ENCODE results near the gene TIGD4. TPM values are rescaled to one million over a fixed set of nuclear protein-coding genes. Genes with fewer than 3 reads are reported as not detected.

The TIGD4 gene
- total and polyA plus RNA-seq, 2 donors (not counting 1 experiment from before 2014, with no cell fraction given) = 0.04 to 0.59 TPM

DNA sequence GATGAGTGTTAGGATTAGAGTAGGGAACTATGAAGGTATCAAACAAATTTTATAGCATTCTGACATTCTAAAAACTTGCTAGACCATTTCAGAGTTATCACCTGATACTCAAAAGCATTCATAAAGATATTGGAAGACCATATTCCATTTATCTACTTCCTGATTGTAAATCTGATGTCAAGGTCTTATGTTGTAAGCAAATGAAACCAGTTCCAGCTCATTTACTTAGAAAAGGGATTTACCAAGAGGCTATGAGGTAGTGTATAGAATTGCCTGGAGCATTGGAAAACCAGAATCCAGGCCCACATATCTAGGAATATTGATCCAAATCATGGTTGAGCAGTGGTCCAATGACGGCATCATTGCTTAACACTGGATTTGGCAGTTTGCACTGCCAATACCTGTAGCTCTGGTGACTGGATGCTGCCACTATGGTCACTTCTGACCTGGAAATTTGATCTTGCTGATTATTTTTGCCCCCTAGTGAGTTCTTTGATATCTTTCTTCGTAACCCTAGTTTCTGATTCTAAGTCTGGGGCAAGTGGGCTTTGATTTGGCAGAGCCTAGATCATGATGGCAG lies 25.6 kb upstream of the TIGD4 start:
- no peaks in the 10 kb centered on the region for H3K27me3 ChIP-seq (replicated peaks in 1 of 4; ENCODE audit: control extremely low read depth in 1 of 4, control insufficient read depth in 3 of 4, insufficient read depth in 4 of 4, low read length in 3 of 4)
- peaks cover 37% of the 10 kb centered on the region for H3K4me1 Mint-ChIP-seq
- 100% methylated on average over 2 of the region's 2 CpGs for WGBS (ENCODE audit: insufficient coverage)
- no peak overlapping the region for H3K4me3 Mint-ChIP-seq
- H3K9me3 Mint-ChIP-seq (ENCODE audit: insufficient read depth) = no peaks in the 10 kb centered on the region
- no peaks in the 10 kb centered on the region for H3K27me3 Mint-ChIP-seq
- peaks cover 32% of the 10 kb centered on the region for H3K79me2 ChIP-seq (ENCODE audit: control insufficient read depth, insufficient read depth, low read length)
- no peaks in the 10 kb centered on the region for H3K9me3 ChIP-seq (ENCODE audit: control extremely low read depth in 1 of 3, control insufficient read depth in 2 of 3, insufficient read depth in 1 of 3, low read length in 2 of 3)
- no peak overlapping the region for H3K9ac ChIP-seq (ENCODE audit: low read length)
- H4K20me1 ChIP-seq (ENCODE audit: control insufficient read depth, insufficient read depth, low read length, poor library complexity, severe bottlenecking) = peaks cover 11% of the 10 kb centered on the region
- peaks cover 3 to 19% of the 10 kb centered on the region in 2 donors for H3K4me1 ChIP-seq (ENCODE audit: control insufficient read depth in 2 of 2, insufficient read depth in 2 of 2, low read length in 2 of 2)
- intact Hi-C loops (cut with micrococcal nuclease) = no loop called here
- no peak overlapping the region for H3K27ac Mint-ChIP-seq
- ChIA-PET CTCF (no interaction called here), POLR2A (no interaction called here)
- DNase-seq (no peak), ATAC-seq (ENCODE audit: low read depth) (no peak)
- H3K27ac ChIP-seq (ENCODE audit: low read length in 2 of 2) = peak overlapping the region in 1 of 2 donors; percentile 23
- H3K4me3 ChIP-seq (ENCODE audit: control extremely low read depth in 1 of 5, extremely low read depth in 1 of 5, insufficient read depth in 1 of 5, low read depth in 2 of 5, low read length in 4 of 5) = no peak overlapping the region
- H2AFZ ChIP-seq (ENCODE audit: insufficient read depth, low read depth, low read length, poor library complexity, severe bottlenecking) = no peak overlapping the region
- TF ChIP-seq, protein P1, sequence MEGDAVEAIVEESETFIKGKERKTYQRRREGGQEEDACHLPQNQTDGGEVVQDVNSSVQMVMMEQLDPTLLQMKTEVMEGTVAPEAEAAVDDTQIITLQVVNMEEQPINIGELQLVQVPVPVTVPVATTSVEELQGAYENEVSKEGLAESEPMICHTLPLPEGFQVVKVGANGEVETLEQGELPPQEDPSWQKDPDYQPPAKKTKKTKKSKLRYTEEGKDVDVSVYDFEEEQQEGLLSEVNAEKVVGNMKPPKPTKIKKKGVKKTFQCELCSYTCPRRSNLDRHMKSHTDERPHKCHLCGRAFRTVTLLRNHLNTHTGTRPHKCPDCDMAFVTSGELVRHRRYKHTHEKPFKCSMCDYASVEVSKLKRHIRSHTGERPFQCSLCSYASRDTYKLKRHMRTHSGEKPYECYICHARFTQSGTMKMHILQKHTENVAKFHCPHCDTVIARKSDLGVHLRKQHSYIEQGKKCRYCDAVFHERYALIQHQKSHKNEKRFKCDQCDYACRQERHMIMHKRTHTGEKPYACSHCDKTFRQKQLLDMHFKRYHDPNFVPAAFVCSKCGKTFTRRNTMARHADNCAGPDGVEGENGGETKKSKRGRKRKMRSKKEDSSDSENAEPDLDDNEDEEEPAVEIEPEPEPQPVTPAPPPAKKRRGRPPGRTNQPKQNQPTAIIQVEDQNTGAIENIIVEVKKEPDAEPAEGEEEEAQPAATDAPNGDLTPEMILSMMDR (IDR thresholded peaks at IDR 0.05) = no peak
- no peak for TF ChIP-seq EZH2 (IDR thresholded peaks at IDR 0.05; ENCODE audit: borderline replicate concordance, insufficient read depth, low read depth, low read length, poor library complexity, severe bottlenecking)
- H3K4me2 ChIP-seq (replicated peaks; ENCODE audit: low read depth, low read length, poor library complexity, severe bottlenecking) = no peak overlapping the region
- H3K36me3 ChIP-seq (replicated peaks in 1 of 2; ENCODE audit: control extremely low read depth in 1 of 2, control insufficient read depth in 1 of 2, extremely low read depth in 1 of 2, insufficient read depth in 2 of 2, low read length in 1 of 2) = no peaks in the 10 kb centered on the region

- DNase-seq (no peak), ATAC-seq (ENCODE audit: low read depth) (no peak)
- no peak overlapping the region for H3K9ac ChIP-seq (ENCODE audit: low read length)
- Mint-ChIP-seq H3K27me3 (no peaks in the 10 kb centered on the region), H3K9me3 (ENCODE audit: insufficient read depth) (no peaks in the 10 kb centered on the region), H3K27ac (no peak overlapping the region), H3K4me3 (no peak overlapping the region), H3K4me1 (peaks cover 38% of the 10 kb centered on the region)
- peaks cover 3 to 19% of the 10 kb centered on the region in 2 donors for H3K4me1 ChIP-seq (ENCODE audit: control insufficient read depth in 2 of 2, insufficient read depth in 2 of 2, low read length in 2 of 2)
- H2AFZ ChIP-seq (ENCODE audit: insufficient read depth, low read depth, low read length, poor library complexity, severe bottlenecking) = no peak overlapping the region
- H3K27me3 ChIP-seq (replicated peaks in 1 of 4; ENCODE audit: control extremely low read depth in 1 of 4, control insufficient read depth in 3 of 4, insufficient read depth in 4 of 4, low read length in 3 of 4) = no peaks in the 10 kb centered on the region
- H3K36me3 ChIP-seq (replicated peaks in 1 of 2; ENCODE audit: control extremely low read depth in 1 of 2, control insufficient read depth in 1 of 2, extremely low read depth in 1 of 2, insufficient read depth in 2 of 2, low read length in 1 of 2) = no peaks in the 10 kb centered on the region
- H3K9me3 ChIP-seq (ENCODE audit: control extremely low read depth in 1 of 3, control insufficient read depth in 2 of 3, insufficient read depth in 1 of 3, low read length in 2 of 3) = no peaks in the 10 kb centered on the region
- no peak overlapping the region for H3K4me2 ChIP-seq (replicated peaks; ENCODE audit: low read depth, low read length, poor library complexity, severe bottlenecking)
- no peak overlapping the region for H3K27ac ChIP-seq (ENCODE audit: low read length in 2 of 2)
- H3K79me2 ChIP-seq (ENCODE audit: control insufficient read depth, insufficient read depth, low read length) = peaks cover 26% of the 10 kb centered on the region
- H3K4me3 ChIP-seq (ENCODE audit: control extremely low read depth in 1 of 5, extremely low read depth in 1 of 5, insufficient read depth in 1 of 5, low read depth in 2 of 5, low read length in 4 of 5) = no peak overlapping the region
- CTCF ChIA-PET = no interaction called here
- POLR2A ChIA-PET = no interaction called here
- intact Hi-C loops (cut with micrococcal nuclease) = no loop called here
- H4K20me1 ChIP-seq (ENCODE audit: control insufficient read depth, insufficient read depth, low read length, poor library complexity, severe bottlenecking) = peaks cover 13% of the 10 kb centered on the region
- no peak for TF ChIP-seq EZH2 (IDR thresholded peaks at IDR 0.05; ENCODE audit: borderline replicate concordance, insufficient read depth, low read depth, low read length, poor library complexity, severe bottlenecking)
- TF ChIP-seq, protein P1 (IDR thresholded peaks at IDR 0.05) = no peak
- WGBS (ENCODE audit: insufficient coverage) = no CpG with 5 or more reads among the region's 1 CpG
These were observed 24.0 kb upstream of the TIGD4 start for GRCh38 chr4:152803541-152803940.

Measured in B cell (primary cell).